ENCODE results near the gene NQO1.

- TF ChIP-seq CTCF (IDR thresholded peaks at IDR 0.05; ENCODE audit: low read depth, low read length, poor library complexity, severe bottlenecking) (no peak), EZH2phosphoT487 (IDR thresholded peaks at IDR 0.05; ENCODE audit: borderline replicate concordance, low read length) (no peak)
Observed at GRCh38 chr16:69744363-69745231, 18.2 kb upstream of the NQO1 start.
